ENCODE measurements around the gene CCNQ.

DNA sequence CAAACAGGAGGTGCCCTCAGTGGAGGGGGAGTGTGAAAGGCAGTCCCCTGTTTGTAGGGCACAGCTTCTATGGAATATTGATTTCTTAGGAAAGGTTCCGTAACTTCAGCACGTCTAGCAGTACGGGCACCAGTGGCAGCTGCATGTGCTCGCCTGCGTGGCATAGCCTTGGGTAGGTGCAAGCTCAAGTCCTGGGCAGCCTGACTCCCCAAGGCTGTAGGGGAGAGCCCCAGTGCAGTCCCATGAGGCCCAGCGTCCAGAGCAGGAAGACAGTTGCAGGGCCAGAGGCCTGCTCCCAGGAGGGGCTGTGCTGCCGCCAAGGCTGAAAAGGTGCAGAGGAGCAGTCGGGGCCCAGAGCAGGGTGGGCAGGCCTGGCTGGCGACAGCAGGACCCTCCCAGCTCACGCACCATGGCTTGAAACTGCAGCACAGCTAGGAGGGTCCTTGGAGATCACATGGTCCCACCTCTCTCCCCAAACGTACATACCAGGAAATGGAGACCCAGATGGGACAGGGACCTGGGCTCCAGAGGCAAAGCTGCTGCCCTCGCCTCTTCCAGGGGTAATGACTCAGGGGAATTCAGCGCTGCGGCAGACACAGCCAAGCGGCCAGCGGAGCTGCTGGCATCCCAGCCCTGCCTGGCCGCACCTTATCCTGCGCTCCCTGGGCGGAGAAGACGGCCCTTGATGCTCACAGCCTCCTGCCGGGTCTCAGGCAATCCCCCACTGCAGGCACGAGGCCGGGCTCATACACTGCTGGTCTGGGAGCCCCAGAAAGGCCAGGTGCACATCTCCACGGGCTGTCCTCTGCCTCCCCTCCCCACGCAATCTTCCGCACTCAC, 42.0 kb upstream of the CCNQ start:
- TF ChIP-seq POLR2A (IDR thresholded peaks at IDR 0.05) = no peak
- TF ChIP-seq, protein P1, sequence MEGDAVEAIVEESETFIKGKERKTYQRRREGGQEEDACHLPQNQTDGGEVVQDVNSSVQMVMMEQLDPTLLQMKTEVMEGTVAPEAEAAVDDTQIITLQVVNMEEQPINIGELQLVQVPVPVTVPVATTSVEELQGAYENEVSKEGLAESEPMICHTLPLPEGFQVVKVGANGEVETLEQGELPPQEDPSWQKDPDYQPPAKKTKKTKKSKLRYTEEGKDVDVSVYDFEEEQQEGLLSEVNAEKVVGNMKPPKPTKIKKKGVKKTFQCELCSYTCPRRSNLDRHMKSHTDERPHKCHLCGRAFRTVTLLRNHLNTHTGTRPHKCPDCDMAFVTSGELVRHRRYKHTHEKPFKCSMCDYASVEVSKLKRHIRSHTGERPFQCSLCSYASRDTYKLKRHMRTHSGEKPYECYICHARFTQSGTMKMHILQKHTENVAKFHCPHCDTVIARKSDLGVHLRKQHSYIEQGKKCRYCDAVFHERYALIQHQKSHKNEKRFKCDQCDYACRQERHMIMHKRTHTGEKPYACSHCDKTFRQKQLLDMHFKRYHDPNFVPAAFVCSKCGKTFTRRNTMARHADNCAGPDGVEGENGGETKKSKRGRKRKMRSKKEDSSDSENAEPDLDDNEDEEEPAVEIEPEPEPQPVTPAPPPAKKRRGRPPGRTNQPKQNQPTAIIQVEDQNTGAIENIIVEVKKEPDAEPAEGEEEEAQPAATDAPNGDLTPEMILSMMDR (IDR thresholded peaks at IDR 0.05) = no peak
